CD14-positive monocyte (primary cell): Measurements from ENCODE around the gene PSMF1. TPM values are rescaled to one million over a fixed set of nuclear protein-coding genes. Genes with fewer than 3 reads are reported as not detected.

Experiments
- DNase-seq, 3 donors: peaks; one replicate each; pipeline ENCODE4 v3.0.0-alpha.2; 2011 to 2022
- H2AFZ ChIP-seq: 2 replicates; pipeline ENCODE4 v1.6.0; 2012; ENCODE audit warnings: mild to moderate bottlenecking, low read depth, low read length, inconsistent platforms; ENCODE audit not compliant: insufficient read depth, poor library complexity, severe bottlenecking
- H3K27ac ChIP-seq, 2 donors: 1 replicate in 1 of 2; 2 replicates in 1 of 2; pipeline ENCODE4 v1.5.1; 2012 to 2013; ENCODE audit warnings: low read length in 2 of 2, control low read depth in 1 of 2, inconsistent platforms in 1 of 2, low read depth in 1 of 2, mild to moderate bottlenecking in 1 of 2
- H3K27me3 ChIP-seq, 2 donors: one replicate each; pipeline versions ENCODE4 v1.6.0 to v1.6.1; 2011 to 2013; ENCODE audit warnings: low read length in 2 of 2; ENCODE audit not compliant: control insufficient read depth in 2 of 2, insufficient read depth in 2 of 2
- H3K36me3 ChIP-seq, 2 donors: replicated peaks in 1 of 2; 1 replicate in 1 of 2; 2 replicates in 1 of 2; pipeline versions ENCODE4 v1.5.1 to v1.6.1; 2012 to 2013; ENCODE audit warnings: low read length in 2 of 2, control low read depth in 1 of 2, inconsistent platforms in 1 of 2, mild to moderate bottlenecking in 1 of 2; ENCODE audit not compliant: insufficient read depth in 2 of 2, control insufficient read depth in 1 of 2
- H3K4me1 ChIP-seq, 2 donors: 1 replicate in 1 of 2; 2 replicates in 1 of 2; pipeline versions ENCODE4 v1.5.1 to v1.6.1; 2012 to 2013; ENCODE audit warnings: low read length in 2 of 2, control low read depth in 1 of 2, inconsistent platforms in 1 of 2, mild to moderate bottlenecking in 1 of 2, moderate library complexity in 1 of 2; ENCODE audit not compliant: insufficient read depth in 2 of 2, control insufficient read depth in 1 of 2
- H3K4me2 ChIP-seq: replicated peaks from 2 replicates; pipeline ENCODE3; 2012; ENCODE audit warnings: low read length, moderate library complexity, mild to moderate bottlenecking; ENCODE audit not compliant: poor library complexity, severe bottlenecking; ENCODE audit errors: extremely low read depth
- H3K4me3 ChIP-seq, 3 experiments: fragments of 200-600 bp in 1 of 3; sonication (generic) in 1 of 3; replicated peaks in 1 of 3; 1 replicate in 2 of 3; 2 replicates in 1 of 3; pipeline ENCODE4 v1.5.1; 2011 to 2013; ENCODE audit warnings: low read length in 3 of 3, mild to moderate bottlenecking in 3 of 3, control low read depth in 2 of 3, low read depth in 2 of 3, inconsistent platforms in 1 of 3, moderate library complexity in 1 of 3
- H3K79me2 ChIP-seq: 2 replicates; pipeline ENCODE4 v1.6.0; 2012; ENCODE audit warnings: mild to moderate bottlenecking, control low read depth, inconsistent platforms, low read length, moderate library complexity; ENCODE audit not compliant: insufficient read depth
- H3K9ac ChIP-seq: 2 replicates; pipeline ENCODE4 v1.6.0; 2017; ENCODE audit warnings: low read length, mild to moderate bottlenecking; ENCODE audit not compliant: insufficient read depth, poor library complexity, severe bottlenecking
- H3K9me3 ChIP-seq, 2 donors: replicated peaks in 1 of 2; 1 replicate in 1 of 2; 2 replicates in 1 of 2; pipeline versions ENCODE4 v1.5.1 to v1.6.1; 2012 to 2013; ENCODE audit warnings: low read length in 2 of 2, control low read depth in 1 of 2; ENCODE audit not compliant: control insufficient read depth in 1 of 2, insufficient read depth in 1 of 2
- H4K20me1 ChIP-seq: 2 replicates; pipeline ENCODE4 v1.6.0; 2012; ENCODE audit warnings: mild to moderate bottlenecking, low read length, control low read depth, moderate library complexity; ENCODE audit not compliant: insufficient read depth
- H3K27ac Mint-ChIP-seq, 7 donors: one replicate each; pipeline ENCODE4 v1.8.0; 2020; ENCODE audit warnings: mild to moderate bottlenecking in 7 of 7, mixed read lengths in 7 of 7, moderate library complexity in 6 of 7, inconsistent platforms in 2 of 7
- H3K27me3 Mint-ChIP-seq, 3 donors: one replicate each; pipeline ENCODE4 v1.8.0; 2021 to 2022; ENCODE audit warnings: low read depth in 3 of 3, mild to moderate bottlenecking in 3 of 3, mixed read lengths in 3 of 3, moderate library complexity in 3 of 3, inconsistent platforms in 1 of 3
- H3K36me3 Mint-ChIP-seq, 2 donors: one replicate each; pipeline ENCODE4 v1.8.0; 2020; ENCODE audit warnings: mixed read lengths in 2 of 2, inconsistent platforms in 1 of 2, mild to moderate bottlenecking in 1 of 2
- H3K4me1 Mint-ChIP-seq: one replicate; pipeline ENCODE4 v1.8.0; 2020; ENCODE audit warnings: mild to moderate bottlenecking, mixed read lengths
- H3K4me3 Mint-ChIP-seq, 2 donors: one replicate each; pipeline ENCODE4 v1.8.0; 2020; ENCODE audit warnings: mild to moderate bottlenecking in 2 of 2, mixed read lengths in 2 of 2, moderate library complexity in 1 of 2
- H3K9me3 Mint-ChIP-seq, 7 donors: one replicate each; pipeline ENCODE4 v1.8.0; 2020 to 2022; ENCODE audit warnings: mixed read lengths in 7 of 7, mild to moderate bottlenecking in 6 of 7, moderate library complexity in 6 of 7, inconsistent platforms in 2 of 7
- WGBS: methylation state at CpG from one replicate; pipeline ENCODE4 v1.1.5; 2013; ENCODE audit warnings: missing lambda C conversion rate; ENCODE audit not compliant: insufficient coverage; 5-methylcytosine and 5-hydroxymethylcytosine counted together
- intact Hi-C, 2 donors: fragments of 100-400 bp; cut with micrococcal nuclease; formaldehyde crosslinking; loops; one replicate each; pipeline versions ENCODE4 v1.15.0 to v1.15.1; 2023
- polyA plus RNA-seq, 3 donors: library from polyadenylated mRNA; depleted of rRNA in 1 of 3; unstranded in 2 of 3; stranded (reverse) in 1 of 3; fragments of 300-500 nt in 2 of 3; fragments of >200 nt in 1 of 3; fragmentation: Illumina TruSeq in 2 of 3; gene quantifications; 1 replicate in 2 of 3; 2 replicates in 1 of 3; pipeline ENCODE4 v1.2.3, GENCODE V29; 2012 to 2021
- TF ChIP-seq, protein P1 (sequence below): fragments of 200-600 bp; IDR thresholded peaks from one replicate; pipeline ENCODE4 v1.8.0; 2022; ENCODE audit warnings: antibody characterized with exemption, mild to moderate bottlenecking

Gene PSMF1
- polyA plus RNA-seq, 3 donors = 103 to 349 (median 138) TPM

DNA sequence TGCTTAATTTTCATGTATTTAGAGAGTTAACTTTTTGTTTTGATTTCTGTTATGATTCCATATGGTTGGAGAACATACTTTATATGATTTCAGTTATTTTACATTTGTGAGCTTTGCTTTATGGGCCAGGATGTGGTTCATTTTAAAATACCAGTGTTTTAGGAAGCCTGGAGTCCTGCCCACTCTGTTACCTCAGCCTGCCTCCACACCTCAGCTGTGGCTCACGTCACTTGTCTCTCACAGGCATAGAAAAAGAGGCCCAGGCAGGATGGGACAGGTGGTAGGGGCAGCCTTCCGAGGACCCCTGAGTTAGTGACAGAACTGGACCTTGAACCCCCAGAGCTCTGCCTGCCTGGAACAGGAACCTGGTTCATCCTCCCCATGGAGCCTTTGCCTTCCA lies 16.0 kb downstream of the PSMF1 start:
- Mint-ChIP-seq H3K9me3 (peaks cover 0 to 7% (median 4%) of the 10 kb centered on the region in 7 donors), H3K4me3 (no peak overlapping the region), H3K27me3 (peaks cover 0 to 1% (median 0%) of the 10 kb centered on the region in 3 donors), H3K27ac (no peak overlapping the region), H3K4me1 (peaks cover 19% of the 10 kb centered on the region), H3K36me3 (peaks cover 82 to 90% of the 10 kb centered on the region in 2 donors)
- Histone ChIP-seq H3K27me3 (no peaks in the 10 kb centered on the region), H3K4me3 (no peak overlapping the region), H3K27ac (no peak overlapping the region), H3K9ac (no peak overlapping the region), H4K20me1 (peaks cover 50% of the 10 kb centered on the region), H3K9me3 (no peaks in the 10 kb centered on the region), H3K79me2 (peaks cover 42% of the 10 kb centered on the region), H3K4me2 (no peak overlapping the region), H3K36me3 (peaks cover 67 to 91% of the 10 kb centered on the region in 2 donors), H3K4me1 (peaks cover 17 to 21% of the 10 kb centered on the region in 2 donors), H2AFZ (no peak overlapping the region)
- TF ChIP-seq, protein P1, sequence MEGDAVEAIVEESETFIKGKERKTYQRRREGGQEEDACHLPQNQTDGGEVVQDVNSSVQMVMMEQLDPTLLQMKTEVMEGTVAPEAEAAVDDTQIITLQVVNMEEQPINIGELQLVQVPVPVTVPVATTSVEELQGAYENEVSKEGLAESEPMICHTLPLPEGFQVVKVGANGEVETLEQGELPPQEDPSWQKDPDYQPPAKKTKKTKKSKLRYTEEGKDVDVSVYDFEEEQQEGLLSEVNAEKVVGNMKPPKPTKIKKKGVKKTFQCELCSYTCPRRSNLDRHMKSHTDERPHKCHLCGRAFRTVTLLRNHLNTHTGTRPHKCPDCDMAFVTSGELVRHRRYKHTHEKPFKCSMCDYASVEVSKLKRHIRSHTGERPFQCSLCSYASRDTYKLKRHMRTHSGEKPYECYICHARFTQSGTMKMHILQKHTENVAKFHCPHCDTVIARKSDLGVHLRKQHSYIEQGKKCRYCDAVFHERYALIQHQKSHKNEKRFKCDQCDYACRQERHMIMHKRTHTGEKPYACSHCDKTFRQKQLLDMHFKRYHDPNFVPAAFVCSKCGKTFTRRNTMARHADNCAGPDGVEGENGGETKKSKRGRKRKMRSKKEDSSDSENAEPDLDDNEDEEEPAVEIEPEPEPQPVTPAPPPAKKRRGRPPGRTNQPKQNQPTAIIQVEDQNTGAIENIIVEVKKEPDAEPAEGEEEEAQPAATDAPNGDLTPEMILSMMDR = no peak
- intact Hi-C loops = no loop called here
- WGBS = 100% methylated on average over 1 of the region's 2 CpGs
- no peak for DNase-seq

DNA sequence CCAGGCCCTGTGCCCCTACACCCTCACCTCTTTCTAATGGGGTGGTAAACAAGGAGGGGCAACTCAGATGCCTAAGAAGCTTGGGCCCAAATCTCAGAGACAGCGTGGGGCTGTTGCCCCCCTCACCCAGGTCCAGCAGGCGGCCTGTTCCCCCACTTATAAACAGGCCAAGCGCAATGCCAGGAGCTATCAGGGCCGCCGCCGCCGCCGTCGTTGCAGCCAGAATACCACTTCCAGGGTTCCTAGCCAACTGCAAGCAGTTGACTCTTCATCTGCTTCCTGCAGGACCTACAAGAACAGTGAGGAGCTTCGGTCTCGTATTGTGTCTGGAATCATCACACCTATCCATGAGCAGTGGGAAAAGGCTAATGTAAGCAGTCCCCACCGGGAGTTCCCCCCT lies 16.4 kb downstream of the PSMF1 start:
- DNase-seq = no peak
- Histone ChIP-seq H3K9me3 (no peaks in the 10 kb centered on the region), H3K79me2 (peaks cover 42% of the 10 kb centered on the region), H3K4me2 (no peak overlapping the region), H3K4me1 (peaks cover 17% of the 10 kb centered on the region in 2 donors), H3K4me3 (no peak overlapping the region), H3K9ac (no peak overlapping the region), H2AFZ (no peak overlapping the region), H3K36me3 (peaks cover 65 to 91% of the 10 kb centered on the region in 2 donors), H3K27ac (no peak overlapping the region), H3K27me3 (no peaks in the 10 kb centered on the region), H4K20me1 (peaks cover 52% of the 10 kb centered on the region)
- TF ChIP-seq, protein P1 = no peak
- H3K9me3 Mint-ChIP-seq = peaks cover 0 to 7% (median 4%) of the 10 kb centered on the region in 7 donors
- peaks cover 0 to 1% (median 0%) of the 10 kb centered on the region in 3 donors for H3K27me3 Mint-ChIP-seq
- H3K4me3 Mint-ChIP-seq = no peak overlapping the region
- H3K4me1 Mint-ChIP-seq = peaks cover 19% of the 10 kb centered on the region
- intact Hi-C loops = no loop called here
- WGBS = 96% methylated on average over 12 of the region's 12 CpGs
- H3K36me3 Mint-ChIP-seq = peaks cover 81 to 90% of the 10 kb centered on the region in 2 donors
- H3K27ac Mint-ChIP-seq = peak overlapping the region in 3 of 7 donors; percentile 3 to 41 (median 6)
